Endodermal cell (in vitro differentiated cells): Measurements from ENCODE around the gene FXN. TPM values are rescaled to one million over a fixed set of nuclear protein-coding genes. Genes with fewer than 3 reads are reported as not detected.
A peak's percentile ranks its signal among the peaks of the same experiment; 100 is the strongest.

Experiments used
- DNase-seq: peaks from one replicate; pipeline ENCODE4 v3.0.0-alpha.2; 2017
- H3K27ac ChIP-seq: 2 replicates; pipeline ENCODE4 v1.5.1; 2013; ENCODE audit warnings: mild to moderate bottlenecking, low read depth, low read length, moderate library complexity
- H3K27me3 ChIP-seq: 2 replicates; pipeline ENCODE4 v1.6.1; 2013; ENCODE audit warnings: mild to moderate bottlenecking, low read length, moderate library complexity; ENCODE audit not compliant: insufficient read depth, control insufficient read depth, poor library complexity, severe bottlenecking
- H3K36me3 ChIP-seq: 2 replicates; pipeline ENCODE4 v1.7.0; 2013; ENCODE audit warnings: mild to moderate bottlenecking, low read length, moderate library complexity; ENCODE audit not compliant: control insufficient read depth, insufficient read depth
- H3K4me1 ChIP-seq: one replicate; pipeline ENCODE4 v1.7.0; 2013; ENCODE audit warnings: low read length; ENCODE audit not compliant: control insufficient read depth, insufficient read depth
- H3K4me3 ChIP-seq: 2 replicates; pipeline ENCODE4 v1.5.1; 2013; ENCODE audit warnings: mild to moderate bottlenecking, low read length, moderate library complexity
- H3K9ac ChIP-seq: 2 replicates; pipeline ENCODE4 v1.6.1; 2013; ENCODE audit warnings: mild to moderate bottlenecking, low read length, moderate library complexity; ENCODE audit not compliant: poor library complexity, severe bottlenecking; ENCODE audit errors: extremely low read depth
- H3K9me3 ChIP-seq: 2 replicates; pipeline ENCODE4 v1.6.1; 2013; ENCODE audit warnings: mild to moderate bottlenecking, low read length, moderate library complexity; ENCODE audit not compliant: control insufficient read depth
- H3K27ac Mint-ChIP-seq: 2 replicates; pipeline ENCODE4 v1.8.0; 2020; ENCODE audit warnings: mixed read lengths
- H3K27me3 Mint-ChIP-seq: 2 replicates; pipeline ENCODE4 v1.8.0; 2021; ENCODE audit warnings: mild to moderate bottlenecking, mixed read lengths; ENCODE audit not compliant: insufficient read depth
- H3K36me3 Mint-ChIP-seq: 2 replicates; pipeline ENCODE4 v1.8.0; 2020; ENCODE audit warnings: low read depth, mixed read lengths
- H3K4me1 Mint-ChIP-seq: 2 replicates; pipeline ENCODE4 v1.8.0; 2020; ENCODE audit warnings: mixed read lengths
- H3K4me3 Mint-ChIP-seq: 2 replicates; pipeline ENCODE4 v1.8.0; 2020; ENCODE audit warnings: mild to moderate bottlenecking, moderate library complexity, mixed read lengths
- H3K9me3 Mint-ChIP-seq: 2 replicates; pipeline ENCODE4 v1.8.0; 2020; ENCODE audit warnings: mild to moderate bottlenecking, mixed read lengths
- WGBS, 2 experiments: methylation state at CpG; one replicate each; pipeline versions ENCODE4 v1.1.5 to v1.1.7; 2013; ENCODE audit warnings: missing lambda C conversion rate in 2 of 2, mixed read lengths in 1 of 2; ENCODE audit not compliant: insufficient coverage in 1 of 2, insufficient read length in 1 of 2; 5-methylcytosine and 5-hydroxymethylcytosine counted together
- total RNA-seq, 2 donors: library from RNA; stranded (reverse); fragmentation: NEBNext Ultra II Directional in 1 of 2; extraction: Animal tissue kit (Norgen Biotek cat#: 25700) in 1 of 2; gene quantifications; 2 replicates in 1 of 2; 3 replicates in 1 of 2; pipeline ENCODE4 v1.2.1, GENCODE V29; 2021
- TF ChIP-seq, protein P1 (sequence below): fragments of 200-600 bp; sonication (generic); conservative IDR thresholded peaks from 2 replicates; pipeline ENCODE4 v1.5.0; 2021; ENCODE audit warnings: antibody characterized with exemption, mild to moderate bottlenecking

FXN gene
- total RNA-seq, 2 donors from 2014 or later: 33.0 to 34.1 TPM

DNA sequence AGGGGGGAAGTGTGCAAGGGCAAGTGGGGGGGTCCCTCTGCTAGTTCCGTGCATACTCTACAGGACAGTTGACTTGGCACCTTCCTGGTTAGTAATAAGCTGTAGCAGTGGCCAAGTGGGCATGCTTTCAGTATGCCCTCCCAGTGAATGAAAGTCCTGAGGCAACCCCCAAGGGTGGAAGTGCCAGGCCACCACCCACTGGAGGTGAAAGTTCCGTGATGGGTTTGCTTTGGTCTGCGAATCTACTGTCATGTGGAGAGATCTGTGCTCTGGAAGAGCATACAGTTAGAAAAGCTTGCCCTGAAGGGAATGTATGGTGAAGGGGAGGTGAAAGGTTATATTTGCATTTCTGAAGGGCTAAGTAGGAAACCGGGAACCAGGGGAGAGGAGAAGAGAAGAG is 10.3 kb downstream of the FXN start:
- Mint-ChIP-seq H3K9me3 (no peaks in the 10 kb centered on the region), H3K36me3 (peaks cover 26% of the 10 kb centered on the region), H3K27me3 (no peaks in the 10 kb centered on the region), H3K4me3 (no peak overlapping the region), H3K4me1 (peaks cover 40% of the 10 kb centered on the region), H3K27ac (no peak overlapping the region)
- H3K9me3 ChIP-seq: no peaks in the 10 kb centered on the region
- no peak for DNase-seq
- TF ChIP-seq, protein P1, sequence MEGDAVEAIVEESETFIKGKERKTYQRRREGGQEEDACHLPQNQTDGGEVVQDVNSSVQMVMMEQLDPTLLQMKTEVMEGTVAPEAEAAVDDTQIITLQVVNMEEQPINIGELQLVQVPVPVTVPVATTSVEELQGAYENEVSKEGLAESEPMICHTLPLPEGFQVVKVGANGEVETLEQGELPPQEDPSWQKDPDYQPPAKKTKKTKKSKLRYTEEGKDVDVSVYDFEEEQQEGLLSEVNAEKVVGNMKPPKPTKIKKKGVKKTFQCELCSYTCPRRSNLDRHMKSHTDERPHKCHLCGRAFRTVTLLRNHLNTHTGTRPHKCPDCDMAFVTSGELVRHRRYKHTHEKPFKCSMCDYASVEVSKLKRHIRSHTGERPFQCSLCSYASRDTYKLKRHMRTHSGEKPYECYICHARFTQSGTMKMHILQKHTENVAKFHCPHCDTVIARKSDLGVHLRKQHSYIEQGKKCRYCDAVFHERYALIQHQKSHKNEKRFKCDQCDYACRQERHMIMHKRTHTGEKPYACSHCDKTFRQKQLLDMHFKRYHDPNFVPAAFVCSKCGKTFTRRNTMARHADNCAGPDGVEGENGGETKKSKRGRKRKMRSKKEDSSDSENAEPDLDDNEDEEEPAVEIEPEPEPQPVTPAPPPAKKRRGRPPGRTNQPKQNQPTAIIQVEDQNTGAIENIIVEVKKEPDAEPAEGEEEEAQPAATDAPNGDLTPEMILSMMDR: no peak
- no peaks in the 10 kb centered on the region for H3K27me3 ChIP-seq
- H3K4me3 ChIP-seq: no peak overlapping the region
- WGBS, 2 experiments: 0 to 59% methylated on average over 1 to 4 of the region's 4 CpGs
- H3K4me1 ChIP-seq: peaks cover 12% of the 10 kb centered on the region
- peaks cover 34% of the 10 kb centered on the region for H3K36me3 ChIP-seq
- no peak overlapping the region for H3K9ac ChIP-seq
- H3K27ac ChIP-seq: no peak overlapping the region

DNA sequence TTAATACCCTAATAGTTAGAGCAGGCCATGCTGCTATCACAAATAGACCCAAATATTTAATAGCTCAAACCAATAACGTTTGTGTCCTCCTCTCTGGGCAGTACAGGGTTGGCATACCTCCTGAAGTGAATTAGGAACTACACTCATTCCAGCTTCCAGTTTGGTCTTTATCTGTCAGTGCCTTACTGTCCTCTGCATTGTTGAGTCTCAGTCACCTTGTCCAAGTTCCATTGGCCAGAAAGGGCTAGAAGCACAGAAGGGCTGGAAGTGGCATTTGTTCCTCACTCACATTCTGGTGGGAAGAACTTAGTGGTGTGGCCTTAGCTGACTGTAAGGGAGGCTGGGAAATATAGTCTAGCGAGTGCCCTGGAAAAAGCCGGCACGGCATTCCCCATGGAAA is 11.2 kb downstream of the FXN start:
- no peak overlapping the region for H3K4me3 Mint-ChIP-seq
- TF ChIP-seq, protein P1: no peak
- no peaks in the 10 kb centered on the region for H3K27me3 Mint-ChIP-seq
- WGBS, 2 experiments: 89 to 96% methylated on average over 4 of the region's 4 CpGs
- H3K4me1 Mint-ChIP-seq: peaks cover 36% of the 10 kb centered on the region
- H3K27me3 ChIP-seq: no peaks in the 10 kb centered on the region
- peaks cover 34% of the 10 kb centered on the region for H3K36me3 ChIP-seq
- no peak overlapping the region for H3K27ac ChIP-seq
- H3K36me3 Mint-ChIP-seq: peaks cover 26% of the 10 kb centered on the region
- peak overlapping the region; percentile 66 for H3K27ac Mint-ChIP-seq
- DNase-seq: no peak
- peaks cover 12% of the 10 kb centered on the region for H3K4me1 ChIP-seq
- H3K9me3 Mint-ChIP-seq: no peaks in the 10 kb centered on the region
- H3K4me3 ChIP-seq: no peak overlapping the region
- no peaks in the 10 kb centered on the region for H3K9me3 ChIP-seq
- no peak overlapping the region for H3K9ac ChIP-seq

DNA sequence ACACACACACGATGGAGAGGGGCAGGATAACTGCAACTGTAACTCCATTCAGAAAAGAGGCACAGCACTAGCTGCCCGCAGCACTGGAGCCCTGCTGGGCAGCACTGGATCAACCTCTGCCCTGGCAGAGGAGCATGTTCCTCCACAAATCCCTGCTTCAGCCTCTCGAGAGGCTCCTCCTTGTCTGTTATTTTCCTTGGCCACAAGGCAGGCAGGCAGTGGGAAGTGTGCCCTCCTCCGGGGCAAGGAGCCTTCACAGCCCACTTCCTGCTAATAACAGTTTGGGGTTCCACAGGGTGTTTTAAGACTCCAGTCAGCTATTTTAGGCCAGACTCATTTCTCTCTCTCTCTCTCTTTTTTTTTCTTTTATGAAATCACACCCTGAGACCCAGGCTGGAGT is 11.8 kb downstream of the FXN start:
- Mint-ChIP-seq H3K4me3 (no peak overlapping the region), H3K36me3 (peaks cover 26% of the 10 kb centered on the region), H3K27me3 (no peaks in the 10 kb centered on the region), H3K9me3 (no peaks in the 10 kb centered on the region), H3K4me1 (peaks cover 33% of the 10 kb centered on the region), H3K27ac (no peak overlapping the region)
- Histone ChIP-seq H3K9me3 (no peaks in the 10 kb centered on the region), H3K4me3 (no peak overlapping the region), H3K36me3 (peaks cover 34% of the 10 kb centered on the region), H3K27me3 (no peaks in the 10 kb centered on the region), H3K27ac (no peak overlapping the region), H3K9ac (no peak overlapping the region), H3K4me1 (peaks cover 12% of the 10 kb centered on the region)
- WGBS, 2 experiments: 88 to 92% methylated on average over 2 to 4 of the region's 4 CpGs
- TF ChIP-seq, protein P1: no peak
- no peak for DNase-seq
